ENCODE results near the gene STX17.

DNA sequence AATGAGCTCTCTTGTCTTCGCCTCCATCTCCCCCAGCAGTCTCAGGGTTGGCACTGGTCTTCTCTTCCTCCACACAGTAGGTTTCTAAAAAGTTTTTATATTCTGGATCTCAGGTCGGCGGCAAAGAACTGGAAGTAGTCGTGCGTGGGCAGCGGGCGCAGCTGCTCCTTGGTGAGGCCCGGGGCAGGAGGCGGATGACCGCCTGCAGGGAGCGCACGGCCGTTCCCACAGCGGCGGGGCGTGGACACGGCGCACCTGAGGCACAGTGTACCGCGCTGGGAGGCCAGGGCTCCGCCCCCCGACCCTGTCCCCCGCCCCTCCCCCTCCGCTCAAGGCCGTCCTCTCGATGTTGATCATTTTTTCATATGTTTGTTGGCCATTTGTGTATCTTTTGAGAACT, 92.4 kb downstream of the STX17 start:
- TF ChIP-seq, protein P1, sequence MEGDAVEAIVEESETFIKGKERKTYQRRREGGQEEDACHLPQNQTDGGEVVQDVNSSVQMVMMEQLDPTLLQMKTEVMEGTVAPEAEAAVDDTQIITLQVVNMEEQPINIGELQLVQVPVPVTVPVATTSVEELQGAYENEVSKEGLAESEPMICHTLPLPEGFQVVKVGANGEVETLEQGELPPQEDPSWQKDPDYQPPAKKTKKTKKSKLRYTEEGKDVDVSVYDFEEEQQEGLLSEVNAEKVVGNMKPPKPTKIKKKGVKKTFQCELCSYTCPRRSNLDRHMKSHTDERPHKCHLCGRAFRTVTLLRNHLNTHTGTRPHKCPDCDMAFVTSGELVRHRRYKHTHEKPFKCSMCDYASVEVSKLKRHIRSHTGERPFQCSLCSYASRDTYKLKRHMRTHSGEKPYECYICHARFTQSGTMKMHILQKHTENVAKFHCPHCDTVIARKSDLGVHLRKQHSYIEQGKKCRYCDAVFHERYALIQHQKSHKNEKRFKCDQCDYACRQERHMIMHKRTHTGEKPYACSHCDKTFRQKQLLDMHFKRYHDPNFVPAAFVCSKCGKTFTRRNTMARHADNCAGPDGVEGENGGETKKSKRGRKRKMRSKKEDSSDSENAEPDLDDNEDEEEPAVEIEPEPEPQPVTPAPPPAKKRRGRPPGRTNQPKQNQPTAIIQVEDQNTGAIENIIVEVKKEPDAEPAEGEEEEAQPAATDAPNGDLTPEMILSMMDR (IDR thresholded peaks at IDR 0.05), result no peak
- no peak for TF ChIP-seq POLR2A (IDR thresholded peaks at IDR 0.05)
- no peak for TF ChIP-seq POLR2AphosphoS5 (IDR thresholded peaks at IDR 0.05)

Data from stomach (tissue), 4 donors.